Breast epithelium (tissue), 4 donors: ENCODE results near the gene MYH9. TPM values are rescaled to one million over a fixed set of nuclear protein-coding genes. Genes with fewer than 3 reads are reported as not detected.

Experiments used
- DNase-seq, 2 donors: peaks; one replicate each; pipeline ENCODE4 v3.0.0-alpha.2; 2019; ENCODE audit warnings: low spot score in 2 of 2
- H3K27ac ChIP-seq, 2 donors: fragments of 200-600 bp; sonication (generic) in 1 of 2; one replicate each; pipeline ENCODE4 v1.5.1; 2016 to 2019; ENCODE audit warnings: mild to moderate bottlenecking in 1 of 2
- H3K27me3 ChIP-seq, 2 donors: fragments of 200-600 bp; sonication (generic) in 1 of 2; one replicate each; pipeline versions ENCODE4 v1.5.1 to v1.6.0; 2017 to 2019; ENCODE audit warnings: control low read depth in 1 of 2, mild to moderate bottlenecking in 1 of 2
- H3K36me3 ChIP-seq: fragments of 200-600 bp; one replicate; pipeline ENCODE4 v1.5.1; 2019
- H3K4me1 ChIP-seq, 2 donors: fragments of 200-600 bp; sonication (generic); one replicate each; pipeline ENCODE4 v1.5.1; 2016 to 2019; ENCODE audit warnings: control low read depth in 1 of 2
- H3K4me3 ChIP-seq, 3 donors: fragments of 200-600 bp; sonication (generic); 1 replicate in 2 of 3; 2 replicates in 1 of 3; pipeline ENCODE4 v1.5.1; 2016 to 2019; ENCODE audit warnings: mild to moderate bottlenecking in 3 of 3, moderate library complexity in 2 of 3
- H3K9me3 ChIP-seq, 2 donors: fragments of 200-600 bp; sonication (generic) in 1 of 2; one replicate each; pipeline ENCODE4 v1.5.1; 2016 to 2019; ENCODE audit warnings: control low read depth in 1 of 2
- CTCF ChIP-seq, 3 donors: fragments of 450-650 bp; IDR thresholded peaks; one replicate each; pipeline ENCODE4 v1.5.1; 2016 to 2017; ENCODE audit warnings: antibody characterized with exemption in 3 of 3, mild to moderate bottlenecking in 3 of 3, moderate library complexity in 3 of 3
- POLR2A ChIP-seq: fragments of 450-650 bp; IDR thresholded peaks from one replicate; pipeline ENCODE4 v1.6.1; 2016; ENCODE audit warnings: antibody characterized with exemption, mild to moderate bottlenecking, moderate library complexity
- POLR2AphosphoS5 ChIP-seq, 3 donors: sonication (generic); formaldehyde crosslinking; IDR thresholded peaks; one replicate each; pipeline ENCODE4 v1.6.1; 2017; ENCODE audit warnings: antibody characterized with exemption in 3 of 3
- intact Hi-C: fragments of 100-400 bp; cut with DNase I; formaldehyde crosslinking; loops from one replicate; pipeline ENCODE4 v1.15.1; 2023; ENCODE audit warnings: low total_unique reads
- total RNA-seq, 3 donors: library from RNA; depleted of rRNA; stranded (reverse); fragments of >200 nt; gene quantifications; one replicate each; pipeline ENCODE4 v1.1.0, GENCODE V29; 2016

MYH9 gene
- total RNA-seq, 3 donors from 2014 or later, result 169 to 392 (median 268) TPM

DNA sequence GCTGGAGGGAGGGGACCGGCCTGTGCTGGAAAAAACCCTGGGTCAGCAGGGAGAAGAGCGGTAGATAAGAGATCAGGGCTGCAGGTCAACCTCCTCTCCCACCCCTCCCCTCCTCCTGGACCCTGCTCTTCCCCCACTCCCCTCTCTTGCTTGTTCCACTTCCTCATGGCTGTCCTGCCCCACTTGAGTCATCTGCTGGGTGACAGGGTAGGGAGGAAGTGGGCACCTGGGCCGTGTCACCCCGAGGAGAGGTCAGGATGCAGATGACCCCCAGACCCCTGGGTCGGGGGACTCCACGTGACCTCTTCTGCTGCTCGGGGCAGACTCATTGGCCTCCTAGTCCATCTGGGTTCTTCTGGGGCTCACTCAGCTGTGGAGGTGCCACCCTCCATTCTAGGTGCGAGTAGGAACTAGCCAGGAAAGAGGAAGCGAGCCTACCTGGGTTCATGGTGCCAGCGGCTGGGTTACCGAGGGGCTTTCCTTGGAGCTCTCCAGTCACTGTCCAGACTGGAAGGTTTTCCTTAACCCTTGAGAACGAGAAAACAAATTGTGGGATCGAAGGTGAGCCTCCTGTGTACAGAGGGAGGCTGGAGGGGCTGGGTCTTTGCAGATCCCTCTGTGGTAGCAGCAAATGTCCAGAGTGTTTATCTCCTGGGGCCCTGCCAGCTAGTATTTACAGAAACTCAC, 154.9 kb downstream of the MYH9 start:
- intact Hi-C loops, result no loop called here
- no peaks in the 10 kb centered on the region for H3K36me3 ChIP-seq

More for the DNA sequence above, 154.9 kb downstream of the MYH9 start:
- Histone ChIP-seq H3K27ac (no peak overlapping the region), H3K27me3 (no peaks in the 10 kb centered on the region), H3K9me3 (no peaks in the 10 kb centered on the region), H3K4me1 (peaks cover 0 to 9% of the 10 kb centered on the region in 2 donors), H3K4me3 (no peak overlapping the region)
- no peak for TF ChIP-seq POLR2A
- no peak for TF ChIP-seq CTCF (IDR thresholded peaks at IDR 0.05)
- no peak for TF ChIP-seq POLR2AphosphoS5 (IDR thresholded peaks at IDR 0.05)
- no peak for DNase-seq

Other genes with a start within 250 kb of the MYH9 start
- gene APOL3, start 227.2 kb downstream of the MYH9 start, total RNA-seq, result 100 to 1,000 TPM in 2 of 3 donors, 10 to 100 TPM in 1; 46.5 to 130 (median 101) TPM
- gene APOL4, start 186.2 kb downstream of the MYH9 start, total RNA-seq, result 10 to 100 TPM in 2 of 3 donors, 1 to 10 TPM in 1; 4.9 to 41.3 (median 15.0) TPM
- 100 to 1,000 TPM in 1 of 3 donors, 10 to 100 TPM in 2; 50.4 to 112 (median 73.8) TPM for gene APOL2, start 148.4 kb downstream of the MYH9 start, total RNA-seq
- 10 to 100 TPM in 2 of 3 donors, 1 to 10 TPM in 1; 5.9 to 38.3 (median 22.2) TPM for gene APOL1, start 134.8 kb downstream of the MYH9 start, total RNA-seq
- 10 to 100 TPM; 52.3 to 71.1 (median 58.1) TPM for gene TXN2, start 93.7 kb upstream of the MYH9 start, total RNA-seq
- gene FOXRED2, start 119.1 kb upstream of the MYH9 start, total RNA-seq, result 1 to 10 TPM; 4.9 to 9.9 (median 6.1) TPM
- 100 to 1,000 TPM; 291 to 419 (median 301) TPM for gene EIF3D, start 141.2 kb upstream of the MYH9 start, total RNA-seq